GM12878 (cell line): Measurements from ENCODE around the gene PIP4K2B. TPM values are rescaled to one million over a fixed set of nuclear protein-coding genes. Genes with fewer than 3 reads are reported as not detected.

Experiments
- ATAC-seq: fragments of 200-7000 bp; cut with Tn5 transposase; 3 replicates; pipeline ENCODE4 v1.9.1; 2020; ENCODE audit warnings: mild to moderate bottlenecking, moderate library complexity
- BruUV-seq: library from RNA; stranded (reverse); fragments of 400-500 nt; replicated peaks from 2 replicates; lab custom pipeline; 2021; lab: Mats Ljungman, UMichigan
- CTCF ChIA-PET: fragments of 300-600 bp; sonication (Branson Sonifier 250); formaldehyde crosslinking; extraction: SDS; loops from one replicate; lab custom pipeline; 2021; ENCODE audit warnings: inconsistent platforms; lab: Yijun Ruan, JAX
- POLR2A ChIA-PET: fragments of 350-600 bp; formaldehyde crosslinking; extraction: SDS; loops from one replicate; lab custom pipeline; 2021; ENCODE audit warnings: inconsistent platforms; lab: Charles Lee
- RAD21 ChIA-PET: fragments of 300-600 bp; sonication (Branson Sonifier 250); formaldehyde crosslinking; loops from one replicate; lab custom pipeline; 2023; ENCODE audit warnings: antibody characterized with exemption; ENCODE audit not compliant: unreplicated experiment; lab: Charles Lee
- SMC1A ChIA-PET: fragments of 300-600 bp; sonication (Branson Sonifier 250); formaldehyde crosslinking; loops from one replicate; lab custom pipeline; 2023; ENCODE audit not compliant: unreplicated experiment, uncharacterized antibody; lab: Charles Lee
- DNase-seq: peaks from one replicate; pipeline ENCODE4 v3.0.0-alpha.2; 2011; ENCODE audit warnings: low read depth, low spot score
- FAIRE-seq: peaks from 3 replicates; lab custom pipeline; 2011; peaks lifted over from hg19 to GRCh38; lab: Jason Lieb, UNC
- H2AFZ ChIP-seq: 2 replicates; pipeline ENCODE4 v1.6.0; 2011; ENCODE audit warnings: low read depth, low read length, control low read depth; ENCODE audit not compliant: control insufficient read depth
- H3K27ac ChIP-seq: 2 replicates; pipeline ENCODE4 v1.5.1; 2011; ENCODE audit warnings: control low read depth; ENCODE audit not compliant: control insufficient read depth, insufficient read depth
- H3K27me3 ChIP-seq, 2 experiments: replicated peaks in 1 of 2; 2 replicates each; pipeline versions ENCODE4 v1.6.0 to v1.6.1; 2011; ENCODE audit warnings: low read length in 1 of 2; ENCODE audit not compliant: control insufficient read depth in 2 of 2, insufficient read depth in 2 of 2
- H3K36me3 ChIP-seq, 2 experiments: 2 replicates each; pipeline ENCODE4 v1.5.1; 2011; ENCODE audit warnings: low read length in 1 of 2; ENCODE audit not compliant: control insufficient read depth in 2 of 2, insufficient read depth in 2 of 2
- H3K4me1 ChIP-seq: 2 replicates; pipeline ENCODE4 v1.6.1; 2011; ENCODE audit warnings: mild to moderate bottlenecking, low read length, moderate library complexity, mixed read lengths; ENCODE audit not compliant: control insufficient read depth, insufficient read depth
- H3K4me2 ChIP-seq: 2 replicates; pipeline ENCODE4 v1.6.0; 2011; ENCODE audit warnings: control low read depth; ENCODE audit not compliant: control insufficient read depth, insufficient read depth
- H3K4me3 ChIP-seq: fragments of 200-600 bp; sonication (generic); 2 replicates; pipeline ENCODE4 v1.5.1; 2016
- H3K79me2 ChIP-seq: 2 replicates; pipeline ENCODE4 v1.6.0; 2011; ENCODE audit warnings: low read length; ENCODE audit not compliant: control insufficient read depth, insufficient read depth
- H3K9ac ChIP-seq: 2 replicates; pipeline ENCODE4 v1.8.0; 2011; ENCODE audit warnings: low read length, control low read depth, mixed read lengths; ENCODE audit not compliant: control insufficient read depth, insufficient read depth
- H3K9me3 ChIP-seq: replicated peaks from 3 replicates; pipeline ENCODE4 v1.5.1; 2011; ENCODE audit warnings: mild to moderate bottlenecking, low read length; ENCODE audit not compliant: control insufficient read depth, insufficient read depth
- H4K20me1 ChIP-seq: 2 replicates; pipeline ENCODE4 v1.6.0; 2011; ENCODE audit not compliant: control insufficient read depth, insufficient read depth
- ASH2L ChIP-seq: fragments of 300-600, 200-600 bp; sonication (generic); IDR thresholded peaks from 2 replicates; pipeline ENCODE4 v1.6.1; 2017; ENCODE audit warnings: low read depth, mild to moderate bottlenecking, borderline replicate concordance
- BMI1 ChIP-seq: fragments of 450-650 bp; IDR thresholded peaks from 2 replicates; pipeline ENCODE4 v1.6.1; 2016; ENCODE audit warnings: mild to moderate bottlenecking, moderate library complexity, borderline replicate concordance
- BRCA1 ChIP-seq: IDR thresholded peaks from 2 replicates; pipeline ENCODE4 v1.6.1; 2011; ENCODE audit warnings: low read depth, low read length, improper control_type of control experiment
- HDAC6 ChIP-seq: fragments of 200-600 bp; sonication (generic); IDR thresholded peaks from one replicate; pipeline ENCODE4 v1.8.0; 2017; ENCODE audit warnings: antibody characterized with exemption; ENCODE audit not compliant: unreplicated experiment
- IKZF2 ChIP-seq, 2 experiments: fragments of 450-650 bp; IDR thresholded peaks; 2 replicates each; pipeline ENCODE4 v1.6.1; 2017; ENCODE audit warnings: mild to moderate bottlenecking in 2 of 2, moderate library complexity in 2 of 2
- MEF2A ChIP-seq: IDR thresholded peaks from 2 replicates; pipeline ENCODE4 v1.6.1; 2011; ENCODE audit warnings: low read depth, mild to moderate bottlenecking, low read length, moderate library complexity; ENCODE audit not compliant: insufficient read depth
- NBN ChIP-seq: fragments of 450-650 bp; IDR thresholded peaks from 2 replicates; pipeline ENCODE4 v1.6.1; 2016
- POU2F2 ChIP-seq: IDR thresholded peaks from 3 replicates; pipeline ENCODE4 v1.6.1; 2011; ENCODE audit warnings: low read depth, mild to moderate bottlenecking, low read length, borderline replicate concordance
- RFX5 ChIP-seq: IDR thresholded peaks from 2 replicates; pipeline ENCODE4 v1.6.1; 2011; ENCODE audit warnings: low read depth, low read length, improper control_type of control experiment
- TAF1 ChIP-seq: IDR thresholded peaks from 2 replicates; pipeline ENCODE4 v1.6.1; 2011; ENCODE audit warnings: mild to moderate bottlenecking, low read depth, low read length, borderline replicate concordance
- TCF3 ChIP-seq: IDR thresholded peaks from 2 replicates; pipeline ENCODE4 v1.6.1; 2012; ENCODE audit warnings: low read depth, mild to moderate bottlenecking, low read length, borderline replicate concordance; ENCODE audit not compliant: insufficient read depth
- ZBTB40 ChIP-seq: fragments of 450-650 bp; IDR thresholded peaks from 2 replicates; pipeline ENCODE4 v1.6.1; 2016; ENCODE audit warnings: mild to moderate bottlenecking, moderate library complexity, borderline replicate concordance
- WGBS: methylation state at CpG from one replicate; pipeline ENCODE4 v1.1.6; 2016; ENCODE audit warnings: low lambda C conversion rate; ENCODE audit not compliant: insufficient replicate concordance, insufficient coverage; ENCODE audit errors: missing lambda C conversion rate; 5-methylcytosine and 5-hydroxymethylcytosine counted together
- in situ Hi-C: fragments of 300-500 bp; cut with MboI; formaldehyde crosslinking; loops from 9 replicates; pipeline ENCODE4 v1.14.3; 2018; ENCODE audit warnings: mixed read lengths
- intact Hi-C: fragments of 100-400 bp; cut with micrococcal nuclease; formaldehyde crosslinking; loops from one replicate; pipeline ENCODE4 v1.14.2; 2022; ENCODE audit not compliant: unreplicated experiment
- polyA plus RNA-seq, 11 experiments: library from polyadenylated mRNA; depleted of rRNA in 4 of 11; unstranded in 6 of 11; stranded (reverse) in 5 of 11; fragments of >200 nt; fragmentation: Nextera tagmentation in 4 of 11; fragmentation: Illumina TruSeq in 1 of 11; extraction: Ambion mirVana in 4 of 11; extraction: Trizol in 1 of 11; gene quantifications; 1 replicate in 1 of 11; 2 replicates in 10 of 11; pipeline versions ENCODE4 v1.2.1 to v1.2.3, GENCODE V29; 2011 to 2016; ENCODE audit warnings: inconsistent platforms in 2 of 11, missing spikeins in 2 of 11, low read depth in 1 of 11
- total RNA-seq, 4 experiments: library from RNA; depleted of rRNA in 3 of 4; stranded (reverse); fragments of >200 nt in 3 of 4; fragmentation: Illumina TruSeq in 1 of 4; extraction: Trizol in 1 of 4; gene quantifications; 2 replicates each; pipeline versions ENCODE4 v1.2.1 to v1.2.3, GENCODE V29; 2013 to 2021
- TF ChIP-seq, protein P1 (sequence below): fragments of 150-350 bp; IDR thresholded peaks from 2 replicates; pipeline ENCODE4 v1.6.1; 2014; ENCODE audit warnings: mild to moderate bottlenecking, low read depth, low read length
- TF ChIP-seq, protein P2 (sequence below): IDR thresholded peaks from 2 replicates; pipeline ENCODE4 v1.6.1; 2011; ENCODE audit warnings: low read depth, low read length, improper control_type of control experiment, borderline replicate concordance
- TF ChIP-seq, protein P3 (sequence below): fragments of 450-650 bp; conservative IDR thresholded peaks from 2 replicates; pipeline ENCODE4 v1.6.1; 2017; ENCODE audit warnings: mild to moderate bottlenecking, moderate library complexity

The PIP4K2B gene
- total and polyA plus RNA-seq, 10 of the 15 experiments (the other 5 are each of a cell fraction or from before 2014, with no cell fraction given) = 3.8 to 30.3 (median 18.2) TPM

DNA sequence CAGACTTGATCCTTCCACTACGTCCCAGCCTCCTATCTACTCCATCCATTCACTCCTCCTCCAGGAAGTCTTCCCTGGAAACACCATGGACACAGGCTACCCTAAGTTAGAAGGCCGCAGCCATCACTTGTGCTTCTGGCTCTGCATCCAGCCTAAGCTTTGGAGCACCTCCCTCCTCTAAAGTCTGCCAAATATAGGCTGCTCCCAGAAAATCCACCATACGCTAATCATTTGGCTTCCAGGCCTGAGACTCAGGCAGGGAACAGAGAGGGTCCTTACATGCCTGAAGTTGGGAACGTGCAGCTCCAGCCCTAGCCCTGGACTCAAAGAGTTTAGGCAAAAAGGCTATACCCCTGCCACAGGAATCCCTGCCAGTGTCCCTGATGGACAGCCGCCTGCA lies 57.9 kb downstream of the PIP4K2B start:
- intact Hi-C loops (no loop called here), in situ Hi-C loops (no loop called here)
- ATAC-seq (no peak), DNase-seq (no peak), FAIRE-seq (no peak)
- Histone ChIP-seq H3K27me3 (no peaks in the 10 kb centered on the region), H4K20me1 (no peaks in the 10 kb centered on the region), H2AFZ (no peak overlapping the region), H3K9me3 (no peaks in the 10 kb centered on the region), H3K36me3 (peaks cover 4 to 10% of the 10 kb centered on the region in 2 experiments; a peak in 3 of 4 replicates), H3K4me1 (peaks cover 28% of the 10 kb centered on the region), H3K4me3 (no peak overlapping the region), H3K79me2 (peaks cover 30% of the 10 kb centered on the region), H3K9ac (no peak overlapping the region), H3K4me2 (no peak overlapping the region; the same call in 1 of the 2 replicates), H3K27ac (no peak overlapping the region)
- ChIA-PET SMC1A (no interaction called here), RAD21 (no interaction called here), CTCF (interaction anchor here (1.0 kb wide), 1 partner anchor 64 kb away, joined by 4 read pairs; no protein-coding TSS in a partner anchor), POLR2A (no interaction called here)
- WGBS = 41% methylated on average over 5 of the region's 5 CpGs
- TF ChIP-seq, protein P1, sequence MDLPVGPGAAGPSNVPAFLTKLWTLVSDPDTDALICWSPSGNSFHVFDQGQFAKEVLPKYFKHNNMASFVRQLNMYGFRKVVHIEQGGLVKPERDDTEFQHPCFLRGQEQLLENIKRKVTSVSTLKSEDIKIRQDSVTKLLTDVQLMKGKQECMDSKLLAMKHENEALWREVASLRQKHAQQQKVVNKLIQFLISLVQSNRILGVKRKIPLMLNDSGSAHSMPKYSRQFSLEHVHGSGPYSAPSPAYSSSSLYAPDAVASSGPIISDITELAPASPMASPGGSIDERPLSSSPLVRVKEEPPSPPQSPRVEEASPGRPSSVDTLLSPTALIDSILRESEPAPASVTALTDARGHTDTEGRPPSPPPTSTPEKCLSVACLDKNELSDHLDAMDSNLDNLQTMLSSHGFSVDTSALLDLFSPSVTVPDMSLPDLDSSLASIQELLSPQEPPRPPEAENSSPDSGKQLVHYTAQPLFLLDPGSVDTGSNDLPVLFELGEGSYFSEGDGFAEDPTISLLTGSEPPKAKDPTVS = no peak
- TF ChIP-seq, protein P2, sequence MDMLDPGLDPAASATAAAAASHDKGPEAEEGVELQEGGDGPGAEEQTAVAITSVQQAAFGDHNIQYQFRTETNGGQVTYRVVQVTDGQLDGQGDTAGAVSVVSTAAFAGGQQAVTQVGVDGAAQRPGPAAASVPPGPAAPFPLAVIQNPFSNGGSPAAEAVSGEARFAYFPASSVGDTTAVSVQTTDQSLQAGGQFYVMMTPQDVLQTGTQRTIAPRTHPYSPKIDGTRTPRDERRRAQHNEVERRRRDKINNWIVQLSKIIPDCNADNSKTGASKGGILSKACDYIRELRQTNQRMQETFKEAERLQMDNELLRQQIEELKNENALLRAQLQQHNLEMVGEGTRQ = no peak
- TF ChIP-seq ASH2L (no peak), IKZF2 (IDR thresholded peaks at IDR 0.05) (no peak), TCF3 (no peak), MEF2A (no peak), ZBTB40 (no peak), BRCA1 (no peak), POU2F2 (no peak), RFX5 (no peak), TAF1 (no peak), NBN (no peak), HDAC6 (no peak), BMI1 (no peak)
- TF ChIP-seq, protein P3, sequence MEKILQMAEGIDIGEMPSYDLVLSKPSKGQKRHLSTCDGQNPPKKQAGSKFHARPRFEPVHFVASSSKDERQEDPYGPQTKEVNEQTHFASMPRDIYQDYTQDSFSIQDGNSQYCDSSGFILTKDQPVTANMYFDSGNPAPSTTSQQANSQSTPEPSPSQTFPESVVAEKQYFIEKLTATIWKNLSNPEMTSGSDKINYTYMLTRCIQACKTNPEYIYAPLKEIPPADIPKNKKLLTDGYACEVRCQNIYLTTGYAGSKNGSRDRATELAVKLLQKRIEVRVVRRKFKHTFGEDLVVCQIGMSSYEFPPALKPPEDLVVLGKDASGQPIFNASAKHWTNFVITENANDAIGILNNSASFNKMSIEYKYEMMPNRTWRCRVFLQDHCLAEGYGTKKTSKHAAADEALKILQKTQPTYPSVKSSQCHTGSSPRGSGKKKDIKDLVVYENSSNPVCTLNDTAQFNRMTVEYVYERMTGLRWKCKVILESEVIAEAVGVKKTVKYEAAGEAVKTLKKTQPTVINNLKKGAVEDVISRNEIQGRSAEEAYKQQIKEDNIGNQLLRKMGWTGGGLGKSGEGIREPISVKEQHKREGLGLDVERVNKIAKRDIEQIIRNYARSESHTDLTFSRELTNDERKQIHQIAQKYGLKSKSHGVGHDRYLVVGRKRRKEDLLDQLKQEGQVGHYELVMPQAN = no peak
- BruUV-seq = no TSS peak
